Skeletal muscle satellite cell (primary cell): ENCODE results near the gene CASZ1.

ENCODE experiments used
- H3K27me3 ChIP-seq: 2 replicates; pipeline ENCODE4 v1.7.0; 2013; ENCODE audit warnings: low read length; ENCODE audit not compliant: control insufficient read depth, insufficient read depth
- H3K36me3 ChIP-seq: 2 replicates; pipeline ENCODE4 v1.7.0; 2013; ENCODE audit warnings: mild to moderate bottlenecking, control low read depth, low read length; ENCODE audit not compliant: insufficient read depth
- H3K4me1 ChIP-seq: 2 replicates; pipeline ENCODE4 v1.7.0; 2013; ENCODE audit warnings: low read length; ENCODE audit not compliant: control insufficient read depth, insufficient read depth
- H3K4me2 ChIP-seq: 2 replicates; pipeline ENCODE4 v1.7.0; 2013; ENCODE audit warnings: mild to moderate bottlenecking, low read length
- H3K4me3 ChIP-seq: 2 replicates; pipeline ENCODE4 v1.7.0; 2013; ENCODE audit warnings: low read length
- H3K9ac ChIP-seq: 2 replicates; pipeline ENCODE4 v1.7.0; 2013; ENCODE audit warnings: mild to moderate bottlenecking, low read depth, low read length, moderate library complexity
- H3K9me3 ChIP-seq: replicated peaks from 2 replicates; pipeline ENCODE4 v1.7.0; 2013; ENCODE audit warnings: mild to moderate bottlenecking, control low read depth, low read length

Gene CASZ1

GRCh38 chr1:10637834-10638558 is 158.4 kb downstream of the CASZ1 start:
- H3K9ac ChIP-seq, result no peak overlapping the region
- peak overlapping the region; percentile 49 for H3K4me3 ChIP-seq
- H3K9me3 ChIP-seq, result no peaks in the 10 kb centered on the region
- H3K4me2 ChIP-seq, result peak overlapping the region; percentile 47
- no peaks in the 10 kb centered on the region for H3K27me3 ChIP-seq
- H3K4me1 ChIP-seq, result peaks cover 22% of the 10 kb centered on the region
- no peaks in the 10 kb centered on the region for H3K36me3 ChIP-seq

GRCh38 chr1:10637400-10637799 is 159.0 kb downstream of the CASZ1 start:
- H3K4me1 ChIP-seq, result peaks cover 22% of the 10 kb centered on the region
- no peaks in the 10 kb centered on the region for H3K36me3 ChIP-seq
- no peak overlapping the region for H3K9ac ChIP-seq

GRCh38 chr1:10635992-10636391 is 160.5 kb downstream of the CASZ1 start:
- H3K4me2 ChIP-seq, result no peak overlapping the region
- no peaks in the 10 kb centered on the region for H3K36me3 ChIP-seq
- H3K27me3 ChIP-seq, result no peaks in the 10 kb centered on the region
- H3K4me3 ChIP-seq, result no peak overlapping the region
- no peaks in the 10 kb centered on the region for H3K9me3 ChIP-seq
- peaks cover 22% of the 10 kb centered on the region for H3K4me1 ChIP-seq
- H3K9ac ChIP-seq, result no peak overlapping the region

More at GRCh38 chr1:10637400-10637799, 159.0 kb downstream of the CASZ1 start:
- Histone ChIP-seq H3K27me3 (no peaks in the 10 kb centered on the region), H3K4me3 (no peak overlapping the region), H3K9me3 (no peaks in the 10 kb centered on the region), H3K4me2 (no peak overlapping the region)

- no peaks in the 10 kb centered on the region for H3K9me3 ChIP-seq
- peak overlapping the region; percentile 19 for H3K4me2 ChIP-seq
- H3K27me3 ChIP-seq, result no peaks in the 10 kb centered on the region
- no peak overlapping the region for H3K4me3 ChIP-seq
- no peaks in the 10 kb centered on the region for H3K36me3 ChIP-seq
- H3K4me1 ChIP-seq, result peaks cover 22% of the 10 kb centered on the region
- H3K9ac ChIP-seq, result no peak overlapping the region
These were observed 161.2 kb downstream of the CASZ1 start for GRCh38 chr1:10635085-10635896.

- Histone ChIP-seq H3K4me2 (peak overlapping the region; percentile 19), H3K9me3 (no peaks in the 10 kb centered on the region), H3K4me3 (no peak overlapping the region), H3K36me3 (no peaks in the 10 kb centered on the region), H3K4me1 (peaks cover 22% of the 10 kb centered on the region), H3K27me3 (no peaks in the 10 kb centered on the region), H3K9ac (no peak overlapping the region)
These were observed 161.9 kb downstream of the CASZ1 start for GRCh38 chr1:10634428-10635084.

- no peak overlapping the region for H3K9ac ChIP-seq
These were observed 162.4 kb downstream of the CASZ1 start for GRCh38 chr1:10634075-10634427.

GRCh38 chr1:10633416-10633815 is 163.0 kb downstream of the CASZ1 start:
- H3K4me1 ChIP-seq, result peaks cover 22% of the 10 kb centered on the region
- H3K9ac ChIP-seq, result no peak overlapping the region

More at GRCh38 chr1:10634075-10634427, 162.4 kb downstream of the CASZ1 start:
- H3K4me2 ChIP-seq, result no peak overlapping the region
- H3K9me3 ChIP-seq, result no peaks in the 10 kb centered on the region
- H3K4me1 ChIP-seq, result peaks cover 22% of the 10 kb centered on the region
- no peaks in the 10 kb centered on the region for H3K27me3 ChIP-seq
- H3K4me3 ChIP-seq, result no peak overlapping the region
- no peaks in the 10 kb centered on the region for H3K36me3 ChIP-seq

GRCh38 chr1:10632691-10633090 is 163.8 kb downstream of the CASZ1 start:
- no peaks in the 10 kb centered on the region for H3K27me3 ChIP-seq
- no peak overlapping the region for H3K4me3 ChIP-seq
- no peak overlapping the region for H3K4me2 ChIP-seq
- H3K9me3 ChIP-seq, result no peaks in the 10 kb centered on the region
- H3K4me1 ChIP-seq, result peaks cover 22% of the 10 kb centered on the region
- H3K36me3 ChIP-seq, result no peaks in the 10 kb centered on the region
- H3K9ac ChIP-seq, result no peak overlapping the region

More at GRCh38 chr1:10633416-10633815, 163.0 kb downstream of the CASZ1 start:
- Histone ChIP-seq H3K4me3 (no peak overlapping the region), H3K4me2 (no peak overlapping the region), H3K27me3 (no peaks in the 10 kb centered on the region), H3K9me3 (no peaks in the 10 kb centered on the region), H3K36me3 (no peaks in the 10 kb centered on the region)

- Histone ChIP-seq H3K4me2 (no peak overlapping the region), H3K27me3 (no peaks in the 10 kb centered on the region), H3K36me3 (no peaks in the 10 kb centered on the region), H3K4me3 (no peak overlapping the region), H3K4me1 (peaks cover 22% of the 10 kb centered on the region), H3K9me3 (no peaks in the 10 kb centered on the region), H3K9ac (no peak overlapping the region)
These were observed 164.4 kb downstream of the CASZ1 start for GRCh38 chr1:10631811-10632593.

GRCh38 chr1:10631121-10631810 is 165.2 kb downstream of the CASZ1 start:
- H3K4me1 ChIP-seq, result peaks cover 22% of the 10 kb centered on the region
- no peaks in the 10 kb centered on the region for H3K9me3 ChIP-seq
- no peaks in the 10 kb centered on the region for H3K36me3 ChIP-seq
- no peak overlapping the region for H3K9ac ChIP-seq
- H3K27me3 ChIP-seq, result no peaks in the 10 kb centered on the region
- no peak overlapping the region for H3K4me3 ChIP-seq
- H3K4me2 ChIP-seq, result no peak overlapping the region
